ENCODE measurements around the gene KLHL13. TPM values are rescaled to one million over a fixed set of nuclear protein-coding genes. Genes with fewer than 3 reads are reported as not detected.
"Not testable (repeated sequence)": the region's sequence is repeated elsewhere in the genome, so short reads cannot be mapped to it uniquely, and the experiment has no call there.

KLHL13 gene
- total and polyA plus RNA-seq, 2 experiments from 2014 or later = 18.5 to 44.9 TPM

- Histone ChIP-seq H3K4me1 (ENCODE audit: insufficient read depth) (no peaks in the 10 kb centered on the region), H3K9me2 (replicated peaks; ENCODE audit: insufficient read depth) (no peaks in the 10 kb centered on the region), H2AFZ (no peak overlapping the region), H3K4me3 (no peak overlapping the region), H3K36me3 (replicated peaks; ENCODE audit: insufficient read depth, low read depth) (no peaks in the 10 kb centered on the region), H3K9me3 (ENCODE audit: low read depth) (no peaks in the 10 kb centered on the region), H3K4me2 (no peak overlapping the region), H3K27ac (no peak overlapping the region), H3K27me3 (no peaks in the 10 kb centered on the region), H3K79me2 (no peaks in the 10 kb centered on the region), H4K20me1 (ENCODE audit: insufficient read depth, poor library complexity, severe bottlenecking) (no peaks in the 10 kb centered on the region)
- TF ChIP-seq EZH2 (IDR thresholded peaks at IDR 0.05; ENCODE audit: borderline replicate concordance) (no peak), EZH2phosphoT487 (IDR thresholded peaks at IDR 0.05; ENCODE audit: low read depth, severe bottlenecking, unreplicated experiment) (no peak), CTCF (IDR thresholded peaks at IDR 0.05; ENCODE audit: poor library complexity) (no peak)
- no peak for DNase-seq (ENCODE audit: low spot score)
- 82% methylated on average over 1 of the region's 1 CpG for WGBS (ENCODE audit: low lambda C conversion rate, missing lambda C conversion rate)
These were observed 32.1 kb upstream of the KLHL13 start for GRCh38 chrX:118148737-118149136.

GRCh38 chrX:118147771-118148170 lies 31.2 kb upstream of the KLHL13 start:
- not testable (repeated sequence) for H2AFZ ChIP-seq; H4K20me1 ChIP-seq (ENCODE audit: insufficient read depth, poor library complexity, severe bottlenecking); DNase-seq (ENCODE audit: low spot score); H3K4me3 ChIP-seq; H3K79me2 ChIP-seq; H3K27me3 ChIP-seq; H3K9me2 ChIP-seq (replicated peaks; ENCODE audit: insufficient read depth); H3K27ac ChIP-seq; H3K36me3 ChIP-seq (replicated peaks; ENCODE audit: insufficient read depth, low read depth); H3K4me2 ChIP-seq; H3K4me1 ChIP-seq (ENCODE audit: insufficient read depth); H3K9me3 ChIP-seq (ENCODE audit: low read depth)
- 93% methylated on average over 3 of the region's 3 CpGs for WGBS (ENCODE audit: low lambda C conversion rate, missing lambda C conversion rate)

GRCh38 chrX:118143578-118143977 lies 27.0 kb upstream of the KLHL13 start:
- no peak overlapping the region for H3K4me2 ChIP-seq
- 74% methylated on average over 3 of the region's 3 CpGs for WGBS (ENCODE audit: low lambda C conversion rate, missing lambda C conversion rate)
- H3K36me3 ChIP-seq (replicated peaks; ENCODE audit: insufficient read depth, low read depth) = no peaks in the 10 kb centered on the region
- no peaks in the 10 kb centered on the region for H3K9me2 ChIP-seq (replicated peaks; ENCODE audit: insufficient read depth)
- DNase-seq (ENCODE audit: low spot score) = no peak
- H3K4me1 ChIP-seq (ENCODE audit: insufficient read depth) = no peaks in the 10 kb centered on the region
- H2AFZ ChIP-seq = no peak overlapping the region
- no peaks in the 10 kb centered on the region for H4K20me1 ChIP-seq (ENCODE audit: insufficient read depth, poor library complexity, severe bottlenecking)
- TF ChIP-seq EZH2phosphoT487 (IDR thresholded peaks at IDR 0.05; ENCODE audit: low read depth, severe bottlenecking, unreplicated experiment) (no peak), CTCF (IDR thresholded peaks at IDR 0.05; ENCODE audit: poor library complexity) (no peak), EZH2 (IDR thresholded peaks at IDR 0.05; ENCODE audit: borderline replicate concordance) (no peak)
- H3K4me3 ChIP-seq = no peak overlapping the region
- H3K79me2 ChIP-seq = no peaks in the 10 kb centered on the region
- H3K9me3 ChIP-seq (ENCODE audit: low read depth) = no peaks in the 10 kb centered on the region
- H3K27ac ChIP-seq = no peak overlapping the region
- H3K27me3 ChIP-seq = no peaks in the 10 kb centered on the region

GRCh38 chrX:118131336-118131735 lies 14.7 kb upstream of the KLHL13 start:
- Histone ChIP-seq H4K20me1 (ENCODE audit: insufficient read depth, poor library complexity, severe bottlenecking) (no peaks in the 10 kb centered on the region), H3K79me2 (no peaks in the 10 kb centered on the region), H3K9me3 (ENCODE audit: low read depth) (no peaks in the 10 kb centered on the region), H3K9me2 (replicated peaks; ENCODE audit: insufficient read depth) (no peaks in the 10 kb centered on the region), H3K27me3 (no peaks in the 10 kb centered on the region), H3K27ac (peak overlapping the region; percentile 35), H3K4me2 (no peak overlapping the region), H3K4me3 (no peak overlapping the region), H3K4me1 (ENCODE audit: insufficient read depth) (no peaks in the 10 kb centered on the region), H3K36me3 (replicated peaks; ENCODE audit: insufficient read depth, low read depth) (no peaks in the 10 kb centered on the region), H2AFZ (no peak overlapping the region)
- no peak for TF ChIP-seq EZH2 (IDR thresholded peaks at IDR 0.05; ENCODE audit: borderline replicate concordance)
- no peak for TF ChIP-seq EZH2phosphoT487 (IDR thresholded peaks at IDR 0.05; ENCODE audit: low read depth, severe bottlenecking, unreplicated experiment)
- TF ChIP-seq CTCF (IDR thresholded peaks at IDR 0.05; ENCODE audit: poor library complexity) = no peak
- no peak for DNase-seq (ENCODE audit: low spot score)
- WGBS (ENCODE audit: low lambda C conversion rate, missing lambda C conversion rate) = 58% methylated on average over 3 of the region's 3 CpGs
